SIG-M5 treated with dmso at 0.1 percent for 504 hours (cell line): ENCODE measurements around the gene MYO16.

Experiments used
- DNase-seq: peaks from one replicate; lab custom pipeline; 2025; ENCODE audit not compliant: unreplicated experiment; lab: John Stamatoyannopoulos, UW

MYO16 gene

DNA sequence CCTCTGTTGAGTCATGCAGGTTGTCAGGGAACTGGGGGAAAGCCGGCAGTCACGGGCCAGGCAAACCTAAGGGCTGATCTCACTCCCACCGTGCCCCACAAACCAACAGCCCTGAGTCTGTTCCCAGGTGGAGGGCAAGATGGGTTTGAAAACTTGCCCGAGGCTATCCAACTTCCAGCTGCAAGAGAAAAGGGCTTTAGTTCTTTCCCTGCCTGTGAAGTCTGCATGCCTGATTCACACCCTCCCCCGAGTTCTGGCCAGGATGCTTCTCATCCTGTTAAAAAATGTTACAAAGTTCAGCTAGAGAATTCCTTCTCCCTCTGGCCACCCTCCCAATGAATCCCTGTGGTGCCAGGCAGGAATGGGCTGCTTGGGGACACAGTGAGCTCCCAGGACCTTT lies 33.1 kb downstream of the MYO16 start:
- DNase-seq = no peak

DNA sequence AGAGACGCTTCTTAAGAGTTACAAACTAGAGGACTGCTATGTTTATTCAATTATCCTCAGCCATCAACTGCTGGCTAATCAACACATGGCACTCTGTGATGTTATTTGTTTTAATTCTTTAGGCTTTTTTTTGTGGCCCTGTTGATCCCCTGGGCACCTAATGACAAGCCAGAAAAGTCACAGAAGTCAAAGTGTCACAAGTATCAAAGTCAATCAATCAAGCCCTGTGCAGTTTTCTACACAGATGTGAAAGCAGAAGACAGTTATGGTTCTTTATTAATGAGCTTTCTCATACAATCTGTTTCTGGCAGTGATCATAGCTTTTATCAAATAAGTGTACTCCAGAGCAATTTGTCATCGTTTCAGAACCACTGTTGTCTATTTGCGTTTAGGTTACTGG lies 34.3 kb downstream of the MYO16 start:
- no peak for DNase-seq

DNA sequence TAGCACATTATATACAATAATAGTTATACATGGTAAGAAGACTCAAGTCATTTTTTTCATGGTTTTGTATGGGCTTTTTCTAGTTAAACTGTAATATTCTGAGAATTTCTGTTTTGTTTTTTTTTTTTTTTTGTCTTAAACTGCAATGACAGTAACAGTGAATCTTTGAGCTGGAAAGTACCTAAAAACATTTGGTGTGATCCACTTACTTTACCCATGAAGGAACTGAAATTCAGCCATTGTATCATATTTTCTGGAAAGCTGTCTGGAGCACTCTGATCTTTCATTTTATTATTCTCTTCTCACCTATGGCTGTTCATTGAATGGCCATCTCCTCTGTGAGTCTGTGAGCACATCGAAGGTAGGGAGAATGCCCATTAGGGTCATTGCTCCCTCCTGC lies 37.8 kb downstream of the MYO16 start:
- DNase-seq = no peak

DNA sequence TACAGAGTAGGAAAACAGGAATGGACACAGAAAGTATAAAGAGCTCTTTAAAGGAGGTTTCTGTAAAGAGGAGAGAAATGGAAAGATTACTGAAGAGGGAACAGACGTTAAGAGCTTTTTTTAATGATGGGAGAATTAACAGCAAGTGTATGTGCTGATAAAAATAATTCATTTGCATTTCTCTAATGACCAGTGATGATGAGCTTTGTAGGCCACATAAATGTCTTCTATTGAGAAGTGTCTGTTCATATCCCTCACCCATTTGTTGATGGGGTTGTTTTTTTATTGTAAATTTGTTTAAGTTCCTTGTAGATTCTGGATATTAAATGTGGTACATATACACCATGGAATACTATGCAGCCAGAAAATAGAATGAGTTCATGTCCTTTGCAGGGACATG lies 40.0 kb downstream of the MYO16 start:
- no peak for DNase-seq

DNA sequence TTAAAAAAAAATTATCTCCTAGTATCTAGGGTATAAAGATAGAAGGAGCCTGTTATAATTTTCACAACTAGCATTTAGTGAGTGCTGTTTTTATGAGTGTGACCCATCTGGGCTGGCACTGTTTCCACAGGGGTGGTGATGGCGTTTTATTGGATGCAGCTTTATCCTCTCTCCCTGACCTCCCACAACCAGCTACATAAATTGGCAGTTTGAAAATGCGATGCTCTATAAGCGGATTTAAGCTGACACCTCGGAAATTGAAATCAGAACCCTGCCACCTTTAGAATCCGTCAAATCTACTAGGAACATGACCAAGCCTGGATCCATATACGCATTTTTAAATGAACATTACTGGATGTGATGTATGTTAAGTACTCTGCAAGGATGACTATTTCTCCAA lies 44.9 kb downstream of the MYO16 start:
- DNase-seq = no peak

DNA sequence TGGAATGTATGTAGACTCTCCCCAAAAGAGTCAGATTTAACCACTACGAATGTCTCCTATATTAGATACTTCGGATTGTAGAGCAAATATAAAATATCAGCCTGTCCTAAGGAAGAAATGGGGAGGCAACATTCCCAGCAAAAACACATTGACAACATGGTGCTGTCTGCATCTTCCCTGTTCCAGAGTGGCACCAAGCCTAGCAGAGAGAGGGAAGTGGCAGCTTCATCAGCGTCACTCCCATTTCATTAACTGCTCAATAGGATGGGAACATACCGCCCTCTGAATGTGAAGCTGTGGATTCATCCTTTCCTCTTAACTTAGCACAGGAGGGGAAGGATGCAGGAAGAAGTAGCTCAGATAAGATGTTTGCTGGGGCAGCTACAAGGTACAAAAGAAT lies 45.4 kb downstream of the MYO16 start:
- no peak for DNase-seq

DNA sequence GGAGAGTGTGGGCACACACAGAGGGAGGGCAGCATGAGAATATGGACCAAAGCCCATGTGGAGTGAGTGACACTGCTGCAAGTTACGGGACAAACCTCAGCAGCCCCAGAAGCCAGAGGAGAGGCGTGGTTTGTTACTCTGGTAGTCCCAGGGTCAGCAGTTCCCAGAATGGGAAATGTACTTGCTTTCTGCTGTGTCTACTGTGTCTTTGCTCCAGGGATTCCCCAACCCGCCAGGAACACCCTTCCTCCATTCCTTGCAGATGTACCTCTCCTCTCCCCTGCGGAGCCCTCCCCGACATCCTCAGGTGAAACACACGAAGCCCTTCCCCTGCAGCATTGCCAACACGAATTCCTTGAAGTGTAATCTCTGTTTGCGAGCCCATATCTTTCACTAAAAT lies 47.2 kb downstream of the MYO16 start:
- DNase-seq = no peak

DNA sequence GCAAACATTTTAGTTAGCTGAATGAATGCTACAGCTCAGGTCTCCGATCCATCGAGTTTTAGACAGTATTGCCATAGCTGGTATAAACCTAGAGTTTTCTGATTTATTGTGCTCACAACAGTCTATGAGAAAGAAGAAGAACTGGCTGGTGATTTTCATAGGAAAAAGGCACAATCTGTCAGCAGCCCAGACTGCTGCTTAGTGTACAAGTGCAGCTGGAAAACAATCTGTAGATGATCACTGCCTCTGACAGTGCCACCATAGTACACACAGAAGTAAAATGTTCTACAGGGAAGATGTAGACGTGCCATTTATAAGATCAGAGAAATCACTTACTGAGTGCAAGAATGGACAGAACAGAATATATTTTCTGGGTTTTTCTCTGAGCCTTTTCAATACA lies 48.4 kb downstream of the MYO16 start:
- no peak for DNase-seq

DNA sequence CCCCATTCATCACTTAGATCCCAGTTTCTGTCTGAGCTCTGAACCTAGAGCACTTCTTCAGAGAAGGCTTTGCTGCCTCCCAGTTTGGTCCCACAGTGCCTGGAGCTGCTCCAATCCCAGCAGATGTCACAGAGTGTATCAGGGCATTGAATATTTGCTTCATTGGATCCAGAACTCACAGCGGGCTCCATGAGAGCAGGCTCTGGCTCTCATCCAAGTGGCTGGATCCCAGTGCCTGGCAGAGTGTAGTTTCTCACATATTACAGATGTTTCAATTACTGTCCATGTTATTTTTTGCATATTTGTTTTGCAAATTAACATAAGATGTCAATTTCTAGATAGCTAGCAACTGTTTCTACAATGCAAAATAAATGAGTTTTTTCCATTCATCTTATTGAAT lies 50.6 kb downstream of the MYO16 start:
- DNase-seq = no peak

DNA sequence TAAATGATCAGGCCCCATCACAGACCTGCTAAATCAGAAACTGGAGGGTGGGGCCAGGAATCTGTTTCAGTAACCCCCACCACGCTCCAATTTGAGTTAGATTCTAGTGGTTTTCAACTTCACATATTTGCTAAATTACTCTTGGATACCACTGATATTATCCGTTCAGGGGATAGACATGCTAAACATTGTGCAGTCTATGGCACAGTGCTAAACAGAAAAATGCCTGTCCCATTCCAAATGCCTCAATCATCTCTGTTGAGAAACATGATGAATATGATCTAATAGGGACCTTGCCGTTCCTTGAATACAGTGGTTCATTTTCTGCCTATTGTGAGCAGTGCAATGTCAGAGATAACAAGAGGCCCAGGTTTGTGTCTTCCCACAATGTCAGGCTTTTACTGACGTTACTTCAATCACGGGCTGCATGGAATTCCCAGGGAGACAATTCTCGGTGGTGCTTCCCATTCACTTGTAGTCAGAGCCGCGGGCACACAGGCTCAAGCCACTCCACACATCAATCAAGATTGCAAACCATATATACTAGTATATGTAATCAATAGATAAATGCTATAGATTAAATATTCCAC lies 52.7 kb downstream of the MYO16 start:
- no peak for DNase-seq

DNA sequence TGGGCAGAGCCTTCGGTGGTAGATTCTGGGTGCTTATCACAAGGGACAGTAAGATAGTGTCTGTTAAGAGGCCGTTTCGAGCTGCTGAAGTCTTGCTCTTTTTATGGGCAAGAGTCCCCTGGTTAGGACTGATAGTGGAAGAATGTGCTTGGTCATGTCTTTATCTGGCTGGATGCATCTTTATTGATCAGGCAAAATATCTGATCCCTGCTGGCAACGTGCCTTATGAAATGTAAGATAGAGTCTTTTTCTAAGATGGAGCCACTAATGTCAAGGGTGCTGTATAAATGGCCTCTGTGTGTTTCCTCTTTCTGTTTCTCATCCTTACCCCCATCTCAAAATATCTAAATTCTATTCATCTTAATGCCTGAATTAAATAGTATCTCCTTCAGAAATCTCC lies 53.3 kb downstream of the MYO16 start:
- no peak for DNase-seq

DNA sequence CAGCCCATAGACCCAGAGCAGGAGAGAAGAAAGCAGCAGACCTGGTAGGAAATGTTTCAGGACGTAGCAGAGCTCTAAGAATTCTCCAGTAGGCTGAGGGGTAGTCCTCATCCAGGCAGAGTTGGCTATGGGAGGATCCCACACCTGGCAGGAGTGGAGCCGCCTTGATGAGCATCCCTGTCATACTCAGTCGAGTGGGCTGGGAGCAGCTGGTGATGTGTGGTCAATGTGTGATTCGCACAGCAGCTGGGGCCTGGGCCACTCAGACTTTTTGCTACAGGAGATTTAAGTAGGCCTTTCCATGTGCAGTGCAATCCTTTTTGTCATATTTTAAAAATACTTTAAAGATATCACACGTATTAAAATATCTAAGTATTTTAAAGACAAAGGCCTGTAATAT lies 56.6 kb downstream of the MYO16 start:
- no peak for DNase-seq

DNA sequence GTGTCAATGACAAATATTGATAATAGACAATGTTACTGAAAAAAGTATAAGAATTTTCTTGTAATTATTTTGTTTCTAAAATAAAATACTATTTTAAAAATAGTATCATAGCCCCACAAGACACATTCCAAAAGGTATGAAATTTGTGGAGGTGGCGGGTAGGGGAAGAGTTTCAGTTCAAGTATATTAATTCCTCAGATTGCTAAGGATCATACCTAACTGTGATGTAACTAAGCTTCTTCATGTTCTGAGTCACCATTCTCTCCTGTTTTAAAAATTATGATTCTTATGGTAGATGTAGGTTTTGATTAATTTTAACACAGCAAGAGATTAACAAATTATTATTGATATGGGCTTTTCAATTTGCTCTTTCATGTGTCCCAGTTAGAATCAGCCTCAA lies 61.3 kb downstream of the MYO16 start:
- DNase-seq = no peak

DNA sequence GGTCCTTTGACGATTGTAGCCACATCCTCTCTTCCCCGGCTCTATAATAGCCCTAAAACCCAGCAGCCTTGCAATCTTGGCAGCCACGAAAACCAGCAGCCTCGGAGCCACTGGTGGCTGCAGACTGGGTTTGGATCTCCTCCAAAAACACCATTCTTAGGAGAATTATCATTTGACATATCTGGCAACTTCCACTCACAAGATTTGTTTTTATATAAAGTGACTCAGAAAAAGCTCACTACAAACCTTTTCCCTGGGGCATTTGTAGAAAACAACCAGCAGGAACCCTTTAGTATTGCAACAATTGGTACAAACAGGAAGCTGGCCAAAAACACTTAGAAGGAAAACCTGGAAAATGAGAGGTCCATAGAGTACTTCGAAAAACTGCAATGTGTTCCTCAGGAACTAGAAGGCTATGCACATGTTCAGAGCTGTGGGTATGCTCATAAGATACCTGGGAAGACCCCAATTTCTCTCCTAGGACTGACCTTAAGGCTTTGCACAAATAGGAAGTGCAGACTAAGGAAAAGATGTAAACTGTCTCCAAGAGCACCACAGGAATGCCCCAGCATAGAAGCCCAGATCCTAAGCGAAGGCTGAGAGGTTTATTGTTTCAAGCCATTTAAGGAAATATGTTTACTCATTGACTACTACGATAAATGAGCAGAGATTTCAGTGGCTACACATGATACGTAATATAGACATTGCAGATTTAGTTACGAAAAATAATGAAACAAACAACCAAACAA lies 71.2 kb downstream of the MYO16 start:
- no peak for DNase-seq

DNA sequence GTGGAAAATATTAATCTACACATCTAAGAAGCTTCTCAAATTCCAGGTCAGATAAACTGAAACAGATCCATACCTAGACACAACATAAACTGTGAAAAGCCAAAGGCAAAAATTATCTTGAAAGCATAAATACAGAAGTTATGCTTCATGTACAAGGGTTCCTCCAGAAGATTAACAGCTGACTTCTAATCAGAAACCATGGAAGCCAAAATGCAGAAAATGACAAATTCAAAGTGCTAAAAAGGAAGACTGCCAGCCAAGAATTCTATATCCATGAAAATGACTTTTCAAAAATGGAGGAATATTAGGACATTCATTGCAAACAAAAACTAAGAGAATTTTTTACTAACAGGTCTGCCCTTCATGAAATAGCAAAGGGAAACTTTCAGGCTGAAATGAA lies 72.8 kb downstream of the MYO16 start:
- no peak for DNase-seq

DNA sequence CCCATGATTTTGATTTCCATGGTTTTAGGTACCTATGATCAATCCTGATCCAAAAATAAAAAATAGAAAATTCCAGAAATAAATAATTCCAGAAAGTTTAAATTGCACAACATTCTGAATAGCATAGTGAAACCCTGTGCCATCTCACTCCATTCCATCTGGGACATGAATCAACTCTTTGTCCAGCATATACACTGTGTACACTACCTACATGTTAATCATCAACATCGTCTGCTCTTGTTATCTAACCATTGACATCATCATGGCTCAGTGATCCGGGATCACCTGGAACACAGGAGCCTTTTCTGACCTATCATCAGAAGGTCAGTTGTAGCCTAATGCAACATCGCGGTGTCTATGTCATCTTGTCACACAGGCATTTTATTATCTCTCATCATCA lies 75.6 kb downstream of the MYO16 start:
- DNase-seq = no peak

DNA sequence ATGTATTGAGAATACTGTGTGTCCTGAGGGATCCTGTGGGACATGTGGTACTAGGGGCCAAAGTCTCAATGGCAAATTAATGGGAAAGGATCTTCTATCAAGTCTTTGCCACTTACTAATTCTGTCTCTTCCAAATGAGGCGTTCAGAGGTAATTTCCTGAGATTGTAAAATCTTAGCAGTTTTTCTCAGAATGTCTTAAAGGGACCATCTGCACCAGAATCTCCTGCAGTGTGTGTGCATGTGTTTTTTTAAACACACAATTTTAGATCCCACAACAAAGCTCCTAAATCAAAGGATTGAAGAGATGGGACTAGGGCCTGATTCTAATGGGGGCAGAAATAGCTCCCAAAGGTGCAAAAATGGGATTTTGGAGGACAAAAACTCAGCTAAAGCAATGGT lies 78.2 kb downstream of the MYO16 start:
- DNase-seq = no peak

DNA sequence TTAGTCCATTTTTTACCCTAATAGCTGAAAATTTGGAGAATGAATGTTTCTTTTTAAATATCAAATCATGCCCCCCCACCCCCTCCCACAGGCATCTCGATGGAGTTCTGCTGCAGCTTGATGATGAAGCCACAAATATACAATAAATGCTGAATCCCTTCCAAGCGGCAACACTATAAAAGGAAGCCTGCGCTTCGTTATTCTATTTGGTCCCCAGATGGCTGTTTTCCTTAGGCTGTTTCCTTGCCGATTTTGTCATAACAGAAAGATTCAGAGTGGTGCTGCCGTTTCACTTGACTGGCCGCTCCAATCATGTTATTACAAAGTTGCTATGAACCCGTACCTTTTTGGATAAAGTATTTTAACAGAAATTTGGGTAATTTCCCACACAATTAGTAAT lies 79.5 kb downstream of the MYO16 start:
- DNase-seq = no peak

DNA sequence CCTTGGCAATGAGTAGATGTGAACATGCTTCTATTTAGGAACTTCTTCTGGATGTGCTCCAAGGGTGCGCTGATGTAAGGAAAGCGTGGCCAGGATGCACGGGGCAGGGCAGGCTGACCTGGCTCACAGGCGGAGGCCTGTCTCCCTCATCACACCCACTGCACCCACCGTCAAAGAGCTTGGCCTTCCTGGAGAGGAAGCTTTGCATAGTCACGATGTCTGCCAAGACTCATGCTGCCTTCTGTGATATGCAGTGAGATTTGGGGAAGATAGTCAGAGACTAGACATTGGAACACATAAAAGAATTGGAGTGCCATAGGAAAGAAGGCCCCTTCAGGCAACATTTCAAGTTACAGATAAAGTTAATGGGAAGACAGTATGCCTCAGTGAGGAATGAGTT lies 82.0 kb downstream of the MYO16 start:
- DNase-seq = no peak

DNA sequence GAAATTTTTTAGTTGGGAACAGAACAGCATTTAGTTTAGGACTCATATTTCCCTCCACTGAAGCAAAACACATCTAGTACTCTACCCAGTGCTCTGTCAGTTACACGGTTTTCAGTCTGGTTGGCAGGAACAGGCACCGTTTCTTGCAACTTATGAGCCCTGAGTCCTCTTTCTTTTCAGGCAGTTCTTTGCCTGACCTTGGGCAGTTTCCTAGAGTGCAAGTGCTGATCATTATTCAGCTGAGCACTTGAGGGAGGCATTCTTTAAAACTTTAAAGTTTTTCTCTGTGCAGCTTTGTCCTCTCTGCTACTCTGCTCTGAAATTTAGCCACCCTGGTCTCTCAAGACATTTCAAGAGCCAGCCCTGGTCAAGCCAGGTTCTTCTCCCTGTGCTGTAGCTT lies 96.1 kb downstream of the MYO16 start:
- no peak for DNase-seq

DNA sequence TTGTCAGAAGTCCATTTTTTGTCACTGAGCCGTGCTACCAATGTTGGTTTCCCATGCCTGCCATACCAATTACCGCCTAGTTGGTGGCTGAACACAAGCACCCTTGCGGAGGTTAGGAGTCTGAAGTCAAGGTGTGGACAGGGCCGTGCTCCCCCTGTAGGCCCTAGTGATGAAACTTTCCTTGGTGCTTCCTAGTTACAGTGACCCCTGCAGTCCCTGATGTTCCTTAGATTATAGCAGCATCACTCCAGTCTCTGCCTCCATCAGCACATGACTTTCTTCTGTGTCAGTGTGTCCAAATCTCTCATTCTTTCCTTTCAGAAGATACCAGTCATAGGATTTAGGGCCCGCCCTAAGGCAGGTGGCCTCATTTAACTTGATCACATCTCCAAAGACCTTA lies 99.0 kb downstream of the MYO16 start:
- no peak for DNase-seq

DNA sequence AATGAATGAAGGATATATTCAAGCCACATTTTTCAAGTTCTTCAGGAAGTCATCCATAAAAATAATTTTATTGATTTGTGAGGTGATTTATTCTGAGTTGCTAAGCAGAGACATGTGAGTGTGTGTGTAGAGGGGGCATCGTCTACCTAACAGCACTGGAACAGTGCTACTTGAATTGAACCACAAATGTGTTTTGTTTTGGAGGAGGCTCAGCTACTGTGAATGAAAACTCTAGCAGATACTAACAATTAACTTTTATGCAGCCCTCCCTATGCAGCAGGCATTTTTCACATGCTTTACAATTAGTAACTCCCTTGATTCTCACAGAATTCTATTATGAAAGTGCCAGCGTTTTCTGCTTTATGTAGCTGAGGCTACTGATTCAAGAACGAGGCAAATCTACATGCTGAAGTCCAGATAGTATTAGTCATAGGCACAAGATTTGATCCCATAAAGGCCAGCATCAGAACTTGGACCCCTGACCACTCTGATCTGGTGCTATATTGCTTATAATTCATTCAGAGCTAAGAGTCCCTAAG lies 103.7 kb downstream of the MYO16 start:
- no peak for DNase-seq

DNA sequence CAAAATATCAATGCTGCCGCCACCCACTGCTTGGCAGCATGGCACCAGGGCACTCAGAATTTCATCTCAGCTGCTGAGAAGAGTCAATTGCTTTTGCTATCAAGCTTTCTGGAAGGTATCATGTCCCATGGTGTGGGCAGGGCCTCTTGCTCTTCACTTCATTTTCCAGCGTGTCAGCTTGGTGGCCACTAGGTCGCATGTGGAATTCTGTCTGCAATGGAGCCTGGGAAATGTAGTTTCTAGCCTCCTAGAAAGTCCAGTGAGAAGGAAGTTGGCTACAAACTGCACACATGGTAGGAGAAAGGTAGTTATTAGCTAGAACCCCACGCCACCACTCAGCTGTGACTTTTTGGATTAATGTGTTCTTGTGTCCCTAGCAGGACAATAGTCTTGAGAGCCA lies 105.3 kb downstream of the MYO16 start:
- DNase-seq = no peak
